Measurements from ENCODE around the gene KIAA0232.
"Not testable (repeated sequence)": the region's sequence is repeated elsewhere in the genome, so short reads cannot be mapped to it uniquely, and the experiment has no call there.

KIAA0232 gene

DNA sequence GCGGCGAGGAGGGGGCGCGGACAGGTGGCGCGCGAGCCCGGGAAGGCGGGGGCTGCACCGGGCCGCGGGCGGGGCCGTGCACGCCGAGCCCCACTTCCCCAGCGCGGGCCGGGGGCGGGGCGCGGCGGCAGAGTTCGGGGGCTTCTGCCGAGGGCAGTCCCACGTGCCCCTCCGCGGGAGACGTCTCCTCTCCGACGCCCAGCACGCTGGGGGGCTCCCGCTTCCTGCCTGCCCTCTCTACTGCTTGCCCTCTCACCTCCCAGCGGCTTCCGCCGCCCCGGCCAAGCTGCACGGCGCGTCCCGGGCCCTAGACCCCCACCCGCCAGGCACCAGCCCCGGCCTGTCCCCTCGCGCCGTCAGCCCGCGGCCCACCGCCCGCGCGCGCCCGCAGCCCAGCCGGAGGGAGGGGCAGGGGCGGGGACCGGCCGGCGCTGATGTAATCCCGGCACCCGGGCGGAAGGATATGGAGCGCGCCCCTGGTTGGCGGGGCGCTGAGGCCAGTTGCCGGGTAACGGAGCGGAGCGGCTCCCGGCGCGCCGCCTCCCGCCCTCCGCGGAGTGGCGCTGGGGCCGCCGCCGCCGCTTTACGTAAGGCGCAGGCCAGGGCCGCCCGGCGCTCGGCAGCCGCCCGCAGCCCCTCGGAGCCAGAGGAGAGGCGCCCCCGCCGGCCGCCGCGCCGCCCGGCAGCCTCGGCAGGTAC is at the start of gene KIAA0232:
Gene KIAA0232 (plus strand): TSS at position 581 of the 699 bp plus-strand sequence. CDS start 41,727 bp downstream, outside the sequence.
- DNase-seq = peak; percentile 89

DNA sequence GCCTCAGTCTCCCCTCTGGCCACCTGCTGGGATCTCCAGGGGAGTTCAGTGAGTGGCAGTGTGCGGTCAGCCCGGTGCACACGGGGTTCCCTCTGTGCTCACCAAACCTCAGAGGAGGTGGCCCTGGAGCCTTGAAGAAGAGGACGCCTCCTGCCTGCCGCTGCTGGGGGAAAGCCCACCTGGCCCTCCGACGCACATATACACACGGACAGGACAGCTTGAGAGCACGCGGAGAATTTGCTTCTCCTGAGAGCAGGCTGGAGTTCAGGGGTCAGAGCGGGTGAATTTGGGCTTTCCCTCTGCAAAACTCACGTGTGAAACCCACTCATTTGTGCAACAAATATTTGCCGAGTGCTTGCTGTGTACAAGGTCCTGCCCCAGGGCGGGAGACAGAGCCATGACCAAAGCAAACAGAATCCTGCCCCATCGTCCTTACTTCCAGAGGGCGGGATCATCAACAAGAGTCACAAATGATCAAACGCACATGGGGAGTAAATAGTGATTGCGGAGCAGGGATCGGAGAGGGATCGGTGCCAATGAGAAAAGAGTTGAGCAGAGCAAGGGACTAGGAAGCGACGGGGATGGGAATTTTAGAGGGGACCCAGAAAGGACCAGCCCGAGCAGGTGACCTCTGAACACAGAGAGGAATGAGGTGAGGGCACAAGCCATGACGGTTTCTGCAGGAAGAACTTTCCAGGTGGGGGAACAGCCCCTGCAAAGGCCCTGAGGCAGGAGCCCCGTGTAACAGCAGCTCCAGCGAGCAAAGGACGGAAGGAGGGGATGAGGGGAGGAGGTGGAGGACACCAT is 49.0 kb upstream of the KIAA0232 start:
- no peak for DNase-seq

GRCh38 chr4:6734165-6734786 is 48.3 kb upstream of the KIAA0232 start:
- no peak for DNase-seq

- no peak for DNase-seq
Measured at GRCh38 chr4:6739920-6740319, 42.6 kb upstream of the KIAA0232 start.

DNA sequence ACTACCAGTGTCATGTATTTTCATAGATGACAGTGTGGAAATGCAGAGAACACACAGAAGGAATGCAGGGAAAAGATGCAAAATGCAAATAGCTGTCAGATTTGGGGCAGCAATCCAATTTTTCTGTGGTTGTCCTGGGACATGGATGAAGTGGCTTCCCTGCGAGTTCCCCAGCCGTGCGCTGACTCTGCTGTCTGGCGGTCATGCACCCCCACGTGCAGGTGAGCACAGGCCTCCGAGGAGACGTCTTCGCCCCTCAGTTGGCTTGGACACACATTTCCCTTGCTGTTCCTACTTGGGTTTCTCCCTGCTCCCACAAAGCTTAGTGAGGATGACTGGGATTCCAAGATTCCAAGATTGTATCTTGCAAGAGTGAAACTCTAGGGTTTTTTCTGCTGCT is 42.2 kb upstream of the KIAA0232 start:
- DNase-seq = no peak

DNA sequence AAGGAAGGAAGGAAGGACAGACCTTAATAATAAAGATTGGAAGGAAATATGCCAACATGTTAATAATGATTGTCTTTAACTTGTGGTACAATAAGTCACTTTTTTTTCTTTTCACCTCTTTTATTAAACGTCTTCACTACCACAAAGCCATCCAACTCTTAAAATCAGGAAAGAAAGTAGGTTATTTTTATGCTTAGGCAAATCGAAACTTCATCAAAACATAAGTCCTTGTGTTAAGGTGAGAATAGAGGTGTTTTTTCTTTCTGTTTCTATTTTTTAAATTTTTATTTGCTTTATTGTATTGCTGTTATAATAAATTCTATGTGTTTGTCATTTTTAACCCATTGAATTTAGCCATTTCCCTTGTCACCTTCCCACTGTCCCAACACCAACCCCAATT is 40.0 kb upstream of the KIAA0232 start:
- DNase-seq = no peak

DNA sequence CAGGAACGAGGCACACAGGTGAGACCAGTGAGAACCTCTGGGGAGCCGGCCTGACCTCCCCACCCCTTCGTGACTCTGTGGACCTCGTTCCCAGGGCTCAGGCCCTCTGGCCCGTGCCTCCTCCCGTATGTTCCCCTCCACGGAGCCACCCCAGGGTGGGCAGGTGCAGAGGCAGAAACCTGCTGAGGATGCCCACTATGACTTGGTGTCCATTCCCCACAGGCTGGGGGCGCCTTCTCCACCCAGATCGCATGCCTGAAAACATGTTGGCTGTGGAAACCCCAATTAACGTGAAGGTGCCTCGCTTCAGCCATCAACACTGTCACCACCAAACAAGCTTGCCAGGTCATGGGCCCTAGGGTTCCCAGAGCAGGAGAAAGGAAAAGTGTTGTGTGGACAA is 39.5 kb upstream of the KIAA0232 start:
- DNase-seq = no peak

DNA sequence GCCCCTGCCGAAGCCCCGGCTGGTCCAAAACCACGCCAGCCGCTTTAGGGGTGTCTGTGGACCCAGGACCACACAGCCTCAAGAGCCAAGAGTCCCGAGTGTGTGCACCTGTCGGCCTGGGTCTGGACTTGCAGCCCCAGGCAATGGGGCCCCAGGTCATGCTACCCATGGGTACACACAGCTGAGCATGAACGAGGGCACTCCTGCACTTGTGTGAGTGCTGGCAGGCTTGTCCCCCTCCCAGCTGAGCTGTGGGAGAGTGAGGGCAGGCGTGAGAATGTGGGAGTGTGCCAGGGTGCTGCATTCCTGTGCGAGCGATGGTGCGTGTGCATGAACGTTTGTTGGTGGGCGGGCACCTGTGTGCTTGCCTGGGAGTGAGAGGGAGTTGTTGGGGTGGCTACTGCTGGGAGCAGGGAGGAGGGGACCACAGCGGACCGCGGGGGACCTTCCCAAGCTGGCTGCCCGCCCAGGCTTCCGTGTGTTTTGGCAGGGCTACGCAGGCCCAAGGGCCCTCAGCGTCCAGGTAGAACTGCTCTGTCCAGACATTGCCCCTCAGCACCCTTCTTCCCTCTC is 35.7 kb upstream of the KIAA0232 start:
- DNase-seq = no peak

DNA sequence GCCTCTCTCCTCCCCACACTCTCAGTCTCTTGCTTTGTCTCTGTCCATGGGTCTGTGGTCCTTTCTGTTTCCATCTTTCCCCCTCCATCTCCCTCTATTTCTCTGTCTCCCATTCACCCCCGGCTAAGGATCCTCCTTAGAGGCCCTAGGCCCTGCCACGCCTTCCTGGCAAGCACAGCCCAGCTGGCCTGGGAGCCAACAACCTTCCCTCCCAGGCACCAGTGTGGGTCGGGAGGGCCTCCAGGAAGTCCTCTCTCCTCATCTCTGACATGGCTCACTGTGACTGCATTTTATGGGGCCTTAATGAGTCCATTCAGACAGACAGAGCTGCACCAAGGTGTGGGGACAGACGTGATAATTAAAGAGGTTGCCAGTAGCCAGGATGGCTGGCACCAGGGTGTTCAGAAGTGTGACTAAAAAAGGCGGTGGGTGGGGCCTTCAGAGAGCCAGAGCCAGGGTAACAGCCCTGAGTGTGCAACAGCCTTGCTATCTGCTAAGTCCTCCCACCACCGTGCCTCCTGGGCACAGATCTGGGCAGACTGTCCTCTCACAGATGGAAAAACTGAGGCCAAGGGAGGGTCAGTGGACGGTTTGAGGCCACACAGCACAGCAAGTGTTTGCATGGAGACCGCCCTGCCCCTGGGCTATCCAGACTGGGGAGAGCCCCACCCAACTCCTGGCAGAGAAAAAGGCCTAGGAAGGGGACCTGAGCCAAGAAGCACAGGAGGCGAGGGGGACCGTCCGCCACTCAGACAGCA is 35.1 kb upstream of the KIAA0232 start:
- no peak for DNase-seq

GRCh38 chr4:6748286-6748685 is 34.2 kb upstream of the KIAA0232 start:
- DNase-seq = no peak

DNA sequence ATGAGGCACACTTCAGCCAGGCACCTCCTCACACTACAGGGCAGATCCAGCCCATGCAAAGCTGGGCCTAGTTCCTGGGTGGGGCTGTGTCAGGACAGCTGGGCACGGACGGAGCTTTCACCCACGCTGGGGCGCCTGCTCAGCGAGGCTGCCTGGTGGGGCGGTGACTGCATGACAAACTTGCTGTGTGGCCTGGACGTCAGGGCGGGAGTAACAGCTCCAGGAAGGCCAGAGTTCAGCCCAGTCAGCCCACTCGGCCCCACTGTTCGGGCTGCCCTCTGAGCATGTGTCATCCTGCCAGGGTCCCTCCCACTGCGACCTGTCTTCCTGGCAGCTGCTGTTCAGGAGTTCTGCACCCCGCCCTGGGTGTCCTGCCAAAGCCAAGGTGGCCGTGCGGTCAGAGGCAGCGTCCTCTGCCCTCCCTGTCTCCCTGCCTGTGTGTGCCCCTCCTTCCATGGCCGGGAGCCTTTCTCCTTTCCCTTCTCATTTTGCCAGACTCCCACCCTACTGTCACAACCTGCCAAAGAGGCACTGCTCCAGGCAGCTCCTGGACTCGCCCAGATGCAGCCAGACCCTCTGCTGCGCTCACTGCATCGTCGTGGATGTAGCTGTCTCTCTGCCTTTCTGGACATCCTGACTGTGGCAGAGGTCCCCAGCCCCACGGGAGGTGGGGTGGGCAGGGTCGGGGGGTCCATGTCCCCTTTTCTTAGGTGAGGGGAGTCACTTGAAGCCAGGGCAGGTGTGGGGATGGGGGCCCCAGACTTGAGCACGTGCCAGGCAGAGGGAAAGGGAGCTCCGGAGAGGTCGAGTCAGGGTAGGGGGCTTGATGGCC is 33.0 kb upstream of the KIAA0232 start:
- no peak for DNase-seq

DNA sequence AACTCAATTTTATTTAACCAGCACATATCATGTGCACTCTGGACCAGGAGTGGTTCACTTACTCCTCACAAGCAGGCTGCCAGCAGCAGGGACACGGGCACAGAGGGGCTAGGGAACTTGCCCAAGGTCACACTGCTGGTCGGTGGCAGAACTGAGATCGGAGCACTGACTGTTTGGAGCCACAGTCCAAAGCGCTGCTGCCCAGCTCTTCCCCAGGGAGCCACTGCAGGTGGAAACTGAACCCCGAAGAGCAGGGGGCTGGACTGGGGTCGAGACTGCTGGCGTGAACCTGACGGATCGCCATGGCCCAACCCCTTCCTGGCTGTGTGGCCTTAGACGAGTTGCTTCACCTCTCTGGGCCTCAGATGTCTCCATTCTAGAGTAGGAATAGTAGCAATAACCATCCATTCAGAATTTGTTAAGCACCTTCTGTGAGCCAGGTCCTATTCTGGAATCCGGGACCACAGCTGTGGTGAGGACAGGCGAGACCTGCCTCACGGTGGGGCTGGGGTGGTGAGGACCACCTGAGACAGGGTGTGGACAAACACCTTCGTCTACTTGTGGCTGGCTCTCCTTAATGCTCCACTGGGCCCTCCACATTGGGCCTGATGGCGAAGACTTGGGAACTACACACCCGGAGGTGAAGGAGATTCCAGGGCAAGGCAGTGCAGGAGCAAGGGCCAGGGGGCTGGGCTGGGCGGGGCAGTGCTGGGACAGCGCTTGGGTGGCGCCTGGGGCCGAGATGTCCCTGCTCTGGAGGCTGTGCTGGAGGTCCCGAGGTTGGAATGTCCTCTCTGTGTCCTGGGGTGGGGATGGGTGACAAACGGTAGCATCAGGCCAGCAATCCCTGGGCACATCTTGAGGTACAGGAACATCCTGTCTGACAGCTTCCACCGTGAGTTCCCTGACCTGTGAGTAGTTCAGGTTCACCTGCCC is 32.0 kb upstream of the KIAA0232 start:
- no peak for DNase-seq

DNA sequence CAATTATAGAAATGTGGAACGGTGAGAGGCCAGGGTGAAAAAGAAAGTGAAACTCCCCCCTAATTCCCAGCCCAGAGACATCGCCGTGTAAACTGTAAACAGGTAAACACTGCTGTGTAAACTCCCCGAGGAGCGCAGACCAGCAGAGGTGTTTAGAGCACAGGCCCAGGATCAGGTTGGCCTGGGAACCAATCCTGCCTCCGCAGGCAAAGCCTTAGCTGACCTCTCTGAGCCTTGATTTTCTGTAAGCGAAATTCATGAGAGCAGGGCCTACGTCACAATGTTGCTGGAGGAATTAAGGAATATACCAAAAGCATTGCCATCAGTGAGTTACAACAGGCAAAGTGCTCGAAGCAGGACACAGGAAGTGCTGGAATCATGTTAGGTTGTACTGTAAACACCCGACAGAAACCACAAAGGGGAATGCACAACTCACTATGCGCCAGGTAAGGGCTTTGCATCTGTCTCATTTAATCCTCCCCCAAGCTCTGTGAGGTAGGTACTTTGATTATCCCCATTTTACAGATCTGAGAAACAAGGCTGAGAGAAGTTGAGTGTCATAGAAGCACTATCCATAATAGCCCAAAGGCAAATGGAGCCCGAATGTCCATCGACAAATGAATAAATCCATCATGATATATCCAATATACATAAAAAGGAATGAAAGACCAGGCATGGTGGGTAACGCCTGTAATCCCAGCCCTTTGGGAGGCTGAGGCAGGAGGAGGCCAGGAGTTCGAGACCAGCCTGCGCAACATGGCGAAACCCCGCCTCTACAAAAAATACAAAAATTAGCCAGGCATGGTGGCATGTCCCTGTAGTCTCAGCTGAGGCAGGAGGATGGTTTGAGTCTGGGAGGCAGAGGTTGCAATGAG is 30.7 kb upstream of the KIAA0232 start:
- DNase-seq = no peak

DNA sequence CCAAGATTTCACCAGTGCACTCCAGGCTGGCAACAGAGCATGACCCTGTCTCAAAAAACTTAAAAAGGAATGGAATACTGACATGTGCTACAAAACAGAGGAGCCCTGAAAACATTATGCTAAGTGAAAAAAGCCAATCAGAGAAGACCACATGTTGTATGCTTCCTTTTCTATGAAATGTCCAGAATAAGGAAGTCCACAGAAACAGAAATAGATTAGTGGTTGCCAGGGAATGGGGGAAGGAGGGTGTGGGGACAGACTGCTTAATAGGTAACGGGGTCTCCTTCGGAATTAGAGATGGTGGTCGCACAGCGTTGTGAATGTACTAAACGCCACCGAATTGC is 30.1 kb upstream of the KIAA0232 start:
- DNase-seq = no peak

- DNase-seq = no peak
Measured at GRCh38 chr4:6753103-6753560, 29.4 kb upstream of the KIAA0232 start.

GRCh38 chr4:6753891-6754290 is 28.6 kb upstream of the KIAA0232 start:
- DNase-seq = no peak

DNA sequence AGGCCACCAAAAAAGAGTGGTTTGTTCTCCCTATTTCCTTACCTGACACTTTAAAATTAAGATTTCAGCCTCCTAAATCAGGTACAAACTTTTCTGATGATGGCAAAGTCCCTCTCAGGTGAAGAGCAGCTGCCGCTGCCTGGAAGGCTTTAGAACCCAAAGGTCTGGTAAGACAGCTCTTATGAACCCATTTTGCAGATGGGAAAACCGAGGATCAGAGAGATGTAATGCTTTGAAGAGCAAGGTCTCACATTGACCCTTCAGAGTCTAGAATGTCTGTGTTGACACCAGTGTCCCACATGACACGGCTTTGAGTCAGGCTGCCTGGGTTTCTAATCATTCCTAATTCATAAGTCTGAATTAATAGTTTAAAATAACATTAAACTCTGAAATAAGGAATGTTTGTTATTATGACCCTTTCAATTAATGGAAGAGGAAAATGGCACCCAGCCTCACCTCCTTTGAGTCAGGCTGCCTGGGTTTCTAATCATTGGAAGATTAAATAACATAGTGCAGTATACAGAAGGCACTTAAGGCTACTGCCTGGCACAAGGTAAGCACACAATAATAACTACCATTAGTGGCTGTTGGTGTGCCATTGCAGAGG is 27.9 kb upstream of the KIAA0232 start:
- DNase-seq = no peak

DNA sequence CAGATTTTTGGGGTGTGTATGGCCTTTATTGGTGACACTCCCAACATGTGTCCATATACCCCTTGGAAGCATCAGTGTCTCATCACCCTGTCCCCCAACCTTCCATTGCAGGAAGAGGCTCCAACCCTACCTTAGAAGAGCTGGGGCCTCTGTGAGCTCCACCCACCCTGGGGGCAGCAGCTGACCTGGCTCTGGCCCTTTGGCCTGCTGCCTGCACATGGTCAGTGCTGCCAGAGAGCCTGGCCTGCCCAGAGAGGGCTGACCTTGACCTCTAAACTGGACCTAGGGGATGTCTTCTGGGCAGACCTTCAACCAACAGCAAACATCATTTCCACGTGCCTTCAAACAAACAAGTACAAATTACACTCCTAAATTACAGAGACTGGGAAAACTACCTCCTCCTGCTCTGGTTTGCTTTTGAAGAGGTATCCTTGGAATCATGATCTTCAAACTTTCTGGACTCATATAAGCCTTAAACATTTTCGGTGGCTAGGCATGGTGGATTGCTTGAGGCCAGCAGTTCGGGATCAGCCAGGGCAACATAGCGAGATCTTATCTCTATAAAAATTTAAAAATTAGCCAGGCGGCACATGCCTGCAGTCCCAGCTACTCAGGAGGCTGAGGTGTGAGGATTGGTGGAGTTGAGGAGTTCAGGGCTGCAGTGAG is 27.3 kb upstream of the KIAA0232 start:
- no peak for DNase-seq

DNA sequence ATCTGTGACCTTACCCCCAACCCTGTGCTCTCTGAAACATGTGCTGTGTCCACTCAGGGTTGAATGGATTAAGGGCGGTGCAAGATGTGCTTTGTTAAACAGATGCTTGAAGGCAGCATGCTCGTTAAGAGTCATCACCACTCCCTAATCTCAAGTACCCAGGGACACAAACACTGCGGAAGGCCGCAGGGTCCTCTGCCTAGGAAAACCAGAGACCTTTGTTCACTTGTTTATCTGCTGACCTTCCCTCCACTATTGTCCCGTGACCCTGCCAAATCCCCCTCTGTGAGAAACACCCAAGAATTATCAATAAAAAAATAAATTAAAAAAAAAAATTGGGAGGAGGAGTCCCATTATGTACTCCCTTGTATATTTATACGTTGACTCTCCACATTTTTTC is 26.2 kb upstream of the KIAA0232 start:
- not testable (repeated sequence) for DNase-seq
